Umbilical cord (tissue), 2 donors: ENCODE measurements around the gene LRPPRC. TPM values are rescaled to one million over a fixed set of nuclear protein-coding genes. Genes with fewer than 3 reads are reported as not detected.
"Not testable (repeated sequence)": the region's sequence is repeated elsewhere in the genome, so short reads cannot be mapped to it uniquely, and the experiment has no call there.

Experiments
- DNase-seq: peaks from one replicate; pipeline ENCODE4 v3.0.0-alpha.2; 2015; ENCODE audit warnings: low spot score
- total RNA-seq: library from RNA; depleted of rRNA; stranded (reverse); fragments of >200 nt; gene quantifications from one replicate; pipeline ENCODE4 v1.2.3, GENCODE V29; 2014; ENCODE audit warnings: low replicate concordance; ENCODE audit not compliant: insufficient read depth

The LRPPRC gene
- 84.7 TPM for total RNA-seq

GRCh38 chr2:43995733-43996533 is at the start of gene LRPPRC:
Gene LRPPRC, minus strand, starts transcription at chr2:43995989. Its CDS starts 42 bp downstream, at chr2:43995947.
- peak; percentile 99 for DNase-seq

- DNase-seq: no peak
These were observed 49.3 kb upstream of the LRPPRC start for GRCh38 chr2:44045061-44045460.

- DNase-seq: peak; percentile 74
These were observed 48.5 kb upstream of the LRPPRC start for GRCh38 chr2:44044281-44044720.

GRCh38 chr2:44040365-44040764 is 44.6 kb upstream of the LRPPRC start:
- no peak for DNase-seq

- no peak for DNase-seq
These were observed 42.5 kb upstream of the LRPPRC start for GRCh38 chr2:44038277-44038676.

- no peak for DNase-seq
These were observed 41.4 kb upstream of the LRPPRC start for GRCh38 chr2:44037221-44037620.

GRCh38 chr2:44033947-44034346 is 38.2 kb upstream of the LRPPRC start:
- DNase-seq: no peak

- not testable (repeated sequence) for DNase-seq
These were observed 31.3 kb upstream of the LRPPRC start for GRCh38 chr2:44027076-44027475.

GRCh38 chr2:44016282-44016681 is 20.5 kb upstream of the LRPPRC start:
- DNase-seq: peak; percentile 57

GRCh38 chr2:44015239-44015638 is 19.4 kb upstream of the LRPPRC start:
- DNase-seq: no peak

- DNase-seq: not testable (repeated sequence)
These were observed 17.4 kb upstream of the LRPPRC start for GRCh38 chr2:44013205-44013604.

GRCh38 chr2:44010266-44010665 is 14.5 kb upstream of the LRPPRC start:
- DNase-seq: no peak

- DNase-seq: no peak
These were observed 13.4 kb upstream of the LRPPRC start for GRCh38 chr2:44009136-44009735.

- no peak for DNase-seq
These were observed 10.1 kb upstream of the LRPPRC start for GRCh38 chr2:44005846-44006245.

GRCh38 chr2:44004735-44005602 is 9.2 kb upstream of the LRPPRC start:
- no peak for DNase-seq

- DNase-seq: no peak
These were observed 5.9 kb upstream of the LRPPRC start for GRCh38 chr2:44001716-44002115.

- DNase-seq: no peak
These were observed 2.5 kb upstream of the LRPPRC start for GRCh38 chr2:43998263-43998662.

GRCh38 chr2:43993437-43993836 is 2.4 kb downstream of the LRPPRC start:
- DNase-seq: no peak

- DNase-seq: no peak
These were observed 6.2 kb downstream of the LRPPRC start for GRCh38 chr2:43989545-43989944.

- DNase-seq: no peak
These were observed 9.2 kb downstream of the LRPPRC start for GRCh38 chr2:43986600-43986999.

- DNase-seq: no peak
These were observed 10.4 kb downstream of the LRPPRC start for GRCh38 chr2:43985359-43985758.

GRCh38 chr2:43984533-43984932 is 11.3 kb downstream of the LRPPRC start:
- no peak for DNase-seq
